Stimulated activated CD4-positive, alpha-beta T cell treated with anti-CD3 and anti-CD28 coated beads, Interleukin-4, amount 100 ng/mL, for 4 hours (primary cell): ENCODE data around the gene WDR1.

Experiments used
- DNase-seq, 2 experiments: peaks; one replicate each; pipeline ENCODE4 v3.0.0-alpha.2; 2020

WDR1 gene

GRCh38 chr4:10113362-10114047 lies 3.1 kb downstream of the WDR1 start:
- no peak for DNase-seq

- DNase-seq, result no peak
Observed at GRCh38 chr4:10112658-10113284, 3.8 kb downstream of the WDR1 start.

GRCh38 chr4:10111067-10111801 lies 5.4 kb downstream of the WDR1 start:
- no peak for DNase-seq

- DNase-seq, result no peak
Observed at GRCh38 chr4:10109995-10110670, 6.5 kb downstream of the WDR1 start.

GRCh38 chr4:10108818-10109783 lies 7.5 kb downstream of the WDR1 start:
- peak in 1 of 2 experiments; percentile 50 for DNase-seq

- DNase-seq, result no peak
Observed at GRCh38 chr4:10108391-10108790, 8.2 kb downstream of the WDR1 start.

GRCh38 chr4:10107111-10108091 lies 9.2 kb downstream of the WDR1 start:
- no peak for DNase-seq

- DNase-seq, result peak; percentile 66 to 85
Observed at GRCh38 chr4:10106421-10107039, 10.1 kb downstream of the WDR1 start.

- no peak for DNase-seq
Observed at GRCh38 chr4:10105920-10106319, 10.7 kb downstream of the WDR1 start.

- DNase-seq, result no peak
Observed at GRCh38 chr4:10105421-10105820, 11.2 kb downstream of the WDR1 start.

- DNase-seq, result no peak
Observed at GRCh38 chr4:10104991-10105276, 11.7 kb downstream of the WDR1 start.

- DNase-seq, result no peak
Observed at GRCh38 chr4:10104211-10104990, 12.2 kb downstream of the WDR1 start.

GRCh38 chr4:10102474-10103332 lies 13.9 kb downstream of the WDR1 start:
- DNase-seq, result no peak

GRCh38 chr4:10101671-10102473 lies 14.7 kb downstream of the WDR1 start:
- no peak for DNase-seq

- DNase-seq, result no peak
Observed at GRCh38 chr4:10100734-10101216, 15.8 kb downstream of the WDR1 start.

GRCh38 chr4:10099499-10100325 lies 16.9 kb downstream of the WDR1 start:
- DNase-seq, result peak; percentile 39 to 74

- DNase-seq, result peak in 1 of 2 experiments; percentile 38
Observed at GRCh38 chr4:10098780-10099160, 17.8 kb downstream of the WDR1 start.
